Small intestine (tissue), 7 donors: ENCODE data around the gene VPREB3. TPM values are rescaled to one million over a fixed set of nuclear protein-coding genes. Genes with fewer than 3 reads are reported as not detected.
A peak's percentile ranks its signal among the peaks of the same experiment; 100 is the strongest.

Source experiments
- DNase-seq, 2 donors: peaks; one replicate each; pipeline versions ENCODE4 v3.0.0 to v3.0.0-alpha.2; 2013
- FAIRE-seq: peaks from 2 replicates; lab custom pipeline; 2012; peaks lifted over from hg19 to GRCh38; lab: Jason Lieb, UNC
- H3K27ac ChIP-seq, 3 donors: one replicate each; pipeline ENCODE4 v1.5.1; 2013; ENCODE audit warnings: low read length in 2 of 3, mild to moderate bottlenecking in 2 of 3, control low read depth in 1 of 3, inconsistent platforms in 1 of 3, low read depth in 1 of 3, moderate library complexity in 1 of 3
- H3K27me3 ChIP-seq, 3 donors: one replicate each; pipeline ENCODE4 v1.6.1; 2013; ENCODE audit warnings: low read length in 3 of 3, inconsistent platforms in 1 of 3; ENCODE audit not compliant: control insufficient read depth in 3 of 3, insufficient read depth in 3 of 3
- H3K36me3 ChIP-seq, 3 donors: one replicate each; pipeline ENCODE4 v1.6.1; 2013; ENCODE audit warnings: low read length in 3 of 3, inconsistent platforms in 1 of 3, low read depth in 1 of 3, mild to moderate bottlenecking in 1 of 3, moderate library complexity in 1 of 3; ENCODE audit not compliant: control insufficient read depth in 3 of 3, insufficient read depth in 2 of 3
- H3K4me1 ChIP-seq, 3 donors: one replicate each; pipeline ENCODE4 v1.6.1; 2013; ENCODE audit warnings: low read length in 2 of 3, inconsistent platforms in 1 of 3, low read depth in 1 of 3, mild to moderate bottlenecking in 1 of 3, moderate library complexity in 1 of 3; ENCODE audit not compliant: control insufficient read depth in 3 of 3, insufficient read depth in 2 of 3
- H3K4me3 ChIP-seq, 3 donors: one replicate each; pipeline ENCODE4 v1.5.1; 2013; ENCODE audit warnings: low read length in 3 of 3, control low read depth in 1 of 3, inconsistent platforms in 1 of 3, low read depth in 1 of 3, mild to moderate bottlenecking in 1 of 3, moderate library complexity in 1 of 3
- H3K9me3 ChIP-seq, 2 donors: one replicate each; pipeline ENCODE4 v1.6.1; 2013; ENCODE audit warnings: low read depth in 1 of 2, low read length in 1 of 2; ENCODE audit not compliant: control insufficient read depth in 2 of 2, insufficient read depth in 1 of 2
- WGBS, 3 donors: extraction: QIAGEN DNeasy Blood & Tissue Kit; methylation state at CpG; one replicate each; pipeline ENCODE4 v1.1.7; 2013; 5-methylcytosine and 5-hydroxymethylcytosine counted together
- polyA plus RNA-seq, 4 donors: library from polyadenylated mRNA; stranded (reverse) in 3 of 4; unstranded in 1 of 4; fragments of 200-250 nt in 3 of 4; fragments of 120-200 nt in 1 of 4; gene quantifications; one replicate each; pipeline versions ENCODE4 v1.2.1 to v1.2.3, GENCODE V29; 2013
- donor health status: healthy with polysubstance abuse.
- donor health status: control.
- donor health status: control.
- donor health status: Bipolar disorder and iron deficiency.
- donor health status: healthy.

VPREB3 gene
- polyA plus RNA-seq, 4 donors: 0.95 to 6.2 TPM; not detected in 2

DNA sequence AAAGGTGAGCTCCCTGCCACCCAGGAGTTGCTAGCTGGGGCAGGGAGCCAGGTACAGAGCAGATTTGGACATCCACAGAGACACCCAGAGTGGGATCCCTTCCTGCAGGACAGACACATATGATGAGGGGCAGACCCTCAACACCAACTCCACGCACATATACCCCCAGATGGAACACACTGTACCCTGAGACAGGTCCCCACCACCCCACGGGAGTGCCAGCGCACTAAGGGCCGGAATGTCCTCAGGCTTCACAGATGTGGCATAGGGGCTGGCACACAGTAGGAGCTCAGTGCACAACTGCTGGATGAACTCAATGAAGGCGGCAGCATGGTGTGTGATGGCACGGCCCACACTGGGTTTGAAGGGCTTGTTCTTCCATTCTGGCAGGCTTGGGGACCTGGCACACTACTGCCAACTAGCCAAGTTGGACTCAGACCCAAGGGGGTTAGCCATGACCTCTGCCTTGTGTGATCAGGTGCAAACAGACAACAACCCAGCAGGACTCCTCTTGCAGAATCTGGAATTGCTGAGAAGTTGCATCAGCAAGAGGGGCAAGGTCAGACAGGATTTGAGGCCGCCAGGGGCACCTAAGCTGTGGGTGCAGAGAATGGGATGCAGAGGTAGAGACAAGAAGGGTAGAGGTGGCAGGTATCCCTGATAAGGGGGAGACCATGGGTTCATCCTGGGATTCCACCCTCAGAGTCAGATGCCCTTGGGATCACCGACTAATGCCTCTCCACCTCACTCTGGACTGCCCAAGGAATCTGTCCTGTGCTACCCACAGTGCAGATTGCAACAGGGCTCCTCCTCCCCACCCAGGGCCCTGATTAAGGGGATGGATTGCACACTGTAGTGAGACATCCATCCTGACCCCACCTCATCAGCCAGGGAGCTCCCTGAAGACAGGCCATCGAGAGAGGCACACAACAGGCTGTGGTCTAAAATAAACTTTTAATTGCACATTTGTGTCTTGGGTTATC, 11.0 kb upstream of the VPREB3 start:
- Histone ChIP-seq H3K4me1 (peaks cover 0 to 17% (median 4%) of the 10 kb centered on the region in 3 donors), H3K27ac (no peak overlapping the region), H3K27me3 (no peaks in the 10 kb centered on the region), H3K9me3 (no peaks in the 10 kb centered on the region), H3K4me3 (no peak overlapping the region), H3K36me3 (peaks cover 0 to 21% (median 2%) of the 10 kb centered on the region in 3 donors)
- no peak for DNase-seq
- WGBS, 3 donors: 90 to 91% (median 90%) methylated on average over 9 of the region's 9 CpGs
- no peak for FAIRE-seq

DNA sequence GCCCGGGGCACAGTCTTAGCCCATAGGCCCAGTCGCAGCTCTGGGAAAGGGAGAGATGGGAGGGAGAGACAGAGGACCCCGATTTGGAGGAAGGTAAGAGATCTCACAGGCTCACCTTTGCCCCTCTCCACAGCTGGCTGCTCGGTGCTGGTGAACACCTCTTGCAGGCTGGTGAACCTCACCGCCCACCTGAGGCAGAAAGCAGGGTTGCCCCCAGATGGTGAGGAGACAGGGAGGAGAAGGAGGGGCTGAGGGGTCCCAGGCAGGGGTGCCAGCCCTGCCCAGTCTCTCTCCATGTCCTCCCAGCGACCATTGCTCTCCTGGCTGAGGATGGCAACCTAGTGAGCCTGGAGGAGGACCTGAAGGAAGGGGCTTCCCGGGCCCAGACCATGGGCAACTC, 9.7 kb upstream of the VPREB3 start:
- H3K4me3 ChIP-seq: no peak overlapping the region

DNA sequence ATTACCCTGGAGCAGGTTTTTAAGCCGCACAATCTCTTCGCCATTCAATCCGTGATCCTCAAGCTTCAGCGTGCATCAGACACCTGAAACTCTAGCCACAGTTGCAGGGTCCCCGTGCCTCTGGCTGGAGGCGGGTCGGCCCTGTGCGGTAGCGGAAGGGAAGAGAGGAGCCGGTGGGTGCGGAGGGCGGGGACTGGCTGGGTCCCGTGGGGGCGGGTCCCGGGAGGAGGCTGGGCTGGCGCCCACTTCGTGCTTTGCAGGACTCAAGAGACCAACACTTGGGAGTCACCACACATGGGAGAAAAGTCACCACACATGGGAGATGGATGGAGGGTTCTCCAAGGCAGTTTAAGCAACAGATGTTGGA, 9.3 kb upstream of the VPREB3 start:
- Histone ChIP-seq H3K27me3 (no peaks in the 10 kb centered on the region), H3K4me3 (peak overlapping the region in 1 of 3 donors; percentile 5), H3K27ac (no peak overlapping the region), H3K9me3 (no peaks in the 10 kb centered on the region), H3K36me3 (peaks cover 0 to 21% (median 2%) of the 10 kb centered on the region in 3 donors), H3K4me1 (peaks cover 0 to 17% (median 4%) of the 10 kb centered on the region in 3 donors)
- FAIRE-seq (no peak), DNase-seq (no peak)
- WGBS, 3 donors: 38 to 81% (median 63%) methylated on average over 17 of the region's 17 CpGs

More for the DNA sequence above, 9.7 kb upstream of the VPREB3 start:
- 61 to 70% (median 63%) methylated on average over 6 to 7 of the region's 7 CpGs for WGBS, 3 donors
- FAIRE-seq (no peak), DNase-seq (no peak)
- H3K4me1 ChIP-seq: peaks cover 0 to 17% (median 4%) of the 10 kb centered on the region in 3 donors
- peaks cover 0 to 21% (median 2%) of the 10 kb centered on the region in 3 donors for H3K36me3 ChIP-seq
- no peaks in the 10 kb centered on the region for H3K9me3 ChIP-seq
- no peak overlapping the region for H3K27ac ChIP-seq
- H3K27me3 ChIP-seq: no peaks in the 10 kb centered on the region

DNA sequence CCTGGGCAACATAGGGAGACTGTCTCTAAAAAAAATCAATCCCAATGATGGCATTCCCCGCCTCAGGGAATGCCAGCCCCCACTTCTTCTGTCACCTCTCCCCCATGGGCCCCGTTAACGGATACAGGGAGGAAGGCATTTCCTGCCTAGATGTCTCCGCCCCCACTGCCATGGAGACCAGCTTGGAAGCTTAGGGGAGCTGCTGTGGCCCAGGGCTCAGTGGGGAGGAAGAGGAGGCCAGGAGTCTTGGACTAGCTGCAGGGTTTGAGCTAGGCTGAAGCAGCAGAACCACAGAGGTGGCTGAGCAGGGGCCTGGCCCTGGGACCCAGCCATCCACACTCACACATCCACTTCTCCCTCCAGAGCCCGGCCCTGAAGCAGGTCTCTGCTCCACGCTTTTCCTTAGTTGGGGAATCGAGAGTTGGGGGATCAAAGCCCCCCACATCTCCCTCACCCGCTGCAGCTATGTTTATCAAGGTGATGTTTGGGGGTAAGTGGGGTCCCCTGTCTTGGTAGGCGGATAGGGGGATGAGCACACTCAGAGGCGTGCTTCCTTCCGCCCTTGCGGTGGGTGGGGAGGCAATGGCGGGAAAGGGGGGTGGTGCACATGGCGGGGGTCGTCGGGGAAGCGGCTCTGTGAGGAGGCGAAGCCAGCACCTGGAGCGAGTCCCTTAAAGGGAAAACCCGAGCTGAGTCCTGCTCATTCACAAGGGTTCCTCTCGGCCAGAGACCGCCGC, 8.8 kb upstream of the VPREB3 start, which contains the start of gene C22orf15:
TSS of gene C22orf15 (plus strand) at position 149 of the 737 bp plus-strand sequence. CDS start at position 466, 317 bp downstream.
- H3K9me3 ChIP-seq: no peaks in the 10 kb centered on the region
- H3K36me3 ChIP-seq: peaks cover 0 to 21% (median 2%) of the 10 kb centered on the region in 3 donors
- no peaks in the 10 kb centered on the region for H3K27me3 ChIP-seq
- peaks cover 0 to 15% (median 4%) of the 10 kb centered on the region in 3 donors for H3K4me1 ChIP-seq
- H3K4me3 ChIP-seq: peak within 1 kb of the TSS in 1 of 3 donors; percentile 5
- WGBS, 3 donors: 44 to 74% (median 58%) methylated on average over 23 of the region's 23 CpGs
- DNase-seq (no peak), FAIRE-seq (no peak)
- H3K27ac ChIP-seq: no peak within 1 kb of the TSS

DNA sequence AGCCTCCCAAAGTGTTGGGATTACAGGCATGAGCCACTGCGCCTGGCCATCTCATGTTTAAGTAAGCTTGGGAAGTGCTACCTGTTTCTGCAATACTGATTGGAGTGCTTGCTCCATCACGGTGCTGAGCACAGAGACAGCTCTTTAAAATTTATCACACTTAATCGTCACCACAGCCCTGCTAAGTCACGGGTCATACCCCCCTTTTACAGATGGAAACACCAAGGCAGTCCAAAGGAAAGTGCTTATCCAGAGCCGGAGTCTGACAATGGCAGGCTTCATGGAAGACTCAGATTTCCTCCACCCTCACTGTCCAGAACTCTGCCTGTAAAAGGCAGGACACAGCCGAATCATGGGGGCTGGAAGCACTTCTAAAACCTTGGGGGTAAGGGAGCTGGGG, 5.8 kb upstream of the VPREB3 start:
- H3K27ac ChIP-seq: no peak overlapping the region
- WGBS, 3 donors: 82 to 94% (median 91%) methylated on average over 6 of the region's 6 CpGs
- DNase-seq: no peak
- FAIRE-seq: no peak
- H3K4me1 ChIP-seq: peaks cover 0 to 10% (median 4%) of the 10 kb centered on the region in 3 donors
- peaks cover 0 to 8% (median 0%) of the 10 kb centered on the region in 3 donors for H3K36me3 ChIP-seq
- no peaks in the 10 kb centered on the region for H3K27me3 ChIP-seq
- H3K4me3 ChIP-seq: no peak overlapping the region
- H3K9me3 ChIP-seq: no peaks in the 10 kb centered on the region

DNA sequence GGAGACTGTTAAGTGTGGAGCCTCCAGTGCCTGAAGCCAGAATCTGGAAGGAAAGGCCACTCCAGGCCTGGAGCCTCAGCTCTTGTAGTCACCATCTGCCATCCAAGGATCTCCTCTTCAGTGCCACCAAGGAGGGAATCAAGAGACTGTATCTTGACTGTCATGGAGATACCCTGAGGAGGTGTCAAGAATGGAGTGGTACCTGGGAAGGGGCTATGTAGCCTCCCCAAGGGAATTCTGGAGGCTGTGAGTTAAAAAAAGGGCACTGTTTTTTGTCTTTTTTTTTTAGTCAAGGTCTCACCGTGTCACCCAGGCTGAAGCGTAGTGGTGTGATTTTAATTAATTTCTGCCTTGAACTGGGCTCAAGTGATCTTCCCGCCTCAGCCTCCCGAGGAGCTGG, 5.3 kb upstream of the VPREB3 start:
- Histone ChIP-seq H3K4me1 (peaks cover 0 to 10% (median 4%) of the 10 kb centered on the region in 3 donors), H3K4me3 (no peak overlapping the region), H3K9me3 (no peaks in the 10 kb centered on the region), H3K27ac (no peak overlapping the region), H3K36me3 (peaks cover 0 to 3% (median 0%) of the 10 kb centered on the region in 3 donors), H3K27me3 (no peaks in the 10 kb centered on the region)
- 82 to 92% (median 89%) methylated on average over 4 of the region's 4 CpGs for WGBS, 3 donors
- FAIRE-seq (no peak), DNase-seq (no peak)

DNA sequence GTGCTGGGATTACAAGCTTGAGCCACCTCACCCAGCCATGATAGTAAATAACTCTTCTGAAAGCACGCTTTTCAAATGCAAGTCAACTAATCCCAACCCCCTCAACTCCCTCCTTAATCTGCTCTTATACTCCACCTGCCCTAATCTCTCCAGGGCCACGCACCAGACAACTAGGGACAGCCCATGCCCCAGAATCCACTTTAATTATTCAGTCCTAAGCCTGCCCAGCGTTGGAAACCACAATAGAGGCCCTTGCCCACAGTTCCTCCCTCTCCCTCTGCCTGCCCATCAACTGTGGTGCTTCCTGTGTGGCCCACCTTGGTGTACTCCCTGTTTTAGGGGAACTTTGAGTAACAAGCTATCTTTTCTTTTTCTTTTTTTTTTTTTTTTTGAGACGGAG, 2.7 kb upstream of the VPREB3 start:
- no peak for FAIRE-seq
- Histone ChIP-seq H3K36me3 (no peaks in the 10 kb centered on the region), H3K27me3 (no peaks in the 10 kb centered on the region), H3K27ac (no peak overlapping the region), H3K9me3 (no peaks in the 10 kb centered on the region), H3K4me1 (no peaks in the 10 kb centered on the region), H3K4me3 (no peak overlapping the region)
- WGBS, 3 donors: 44 to 48% (median 48%) methylated on average over 3 to 4 of the region's 4 CpGs
- no peak for DNase-seq

DNA sequence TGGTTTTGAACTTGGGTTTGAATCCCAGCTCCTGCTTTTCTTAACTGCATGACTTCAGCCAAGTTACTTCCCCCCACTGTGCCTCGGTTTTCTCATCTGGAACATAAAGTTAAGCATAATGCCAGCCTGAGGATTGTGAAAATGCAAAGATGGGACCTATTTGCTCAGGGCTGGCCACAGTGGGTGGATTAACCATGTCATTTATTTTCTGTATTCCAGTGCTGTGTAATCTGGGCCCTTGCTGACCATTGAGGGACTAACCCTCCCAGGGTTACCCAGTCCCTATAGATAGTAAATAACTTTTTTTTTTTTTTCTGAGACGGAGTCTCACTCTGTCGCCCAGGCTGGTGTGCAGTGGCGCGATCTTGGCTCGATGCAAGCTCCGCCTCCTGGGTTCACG, 1.5 kb upstream of the VPREB3 start:
- WGBS, 3 donors: 67 to 87% (median 68%) methylated on average over 8 of the region's 8 CpGs
- Histone ChIP-seq H3K27ac (no peak overlapping the region), H3K4me1 (peaks cover 0 to 3% (median 0%) of the 10 kb centered on the region in 3 donors), H3K27me3 (no peaks in the 10 kb centered on the region), H3K9me3 (no peaks in the 10 kb centered on the region), H3K4me3 (no peak overlapping the region), H3K36me3 (no peaks in the 10 kb centered on the region)
- FAIRE-seq (no peak), DNase-seq (no peak)
